GM12874 (cell line): Measurements from ENCODE around the gene PCSK9.

Experiments
- CTCF ChIP-seq: IDR thresholded peaks from 2 replicates; pipeline ENCODE4 v1.5.1; 2011; ENCODE audit warnings: low read depth, mild to moderate bottlenecking, control low read depth, low read length, moderate library complexity; ENCODE audit not compliant: insufficient read depth

The PCSK9 gene

GRCh38 chr1:55081188-55081904 is 42.0 kb downstream of the PCSK9 start:
- no peak for TF ChIP-seq CTCF

DNA sequence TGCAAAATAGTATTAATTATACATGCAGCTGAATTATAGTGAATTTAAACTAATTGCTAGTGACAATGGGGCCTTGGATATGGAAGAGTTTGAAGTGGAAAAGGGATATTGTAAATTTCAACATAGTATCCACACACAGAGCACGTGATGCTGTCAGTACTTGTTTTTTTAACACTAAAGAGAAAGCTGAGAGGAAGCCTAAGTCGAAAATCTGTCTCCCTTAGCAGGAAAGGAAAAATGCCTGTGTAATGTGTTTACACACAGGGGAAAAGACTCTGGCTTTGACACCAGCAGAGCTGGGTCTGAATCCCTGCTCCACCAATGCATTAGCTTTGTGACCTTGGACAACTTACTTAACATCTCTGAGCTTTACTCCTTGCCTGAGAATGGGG is 42.6 kb downstream of the PCSK9 start:
- TF ChIP-seq CTCF, result no peak

DNA sequence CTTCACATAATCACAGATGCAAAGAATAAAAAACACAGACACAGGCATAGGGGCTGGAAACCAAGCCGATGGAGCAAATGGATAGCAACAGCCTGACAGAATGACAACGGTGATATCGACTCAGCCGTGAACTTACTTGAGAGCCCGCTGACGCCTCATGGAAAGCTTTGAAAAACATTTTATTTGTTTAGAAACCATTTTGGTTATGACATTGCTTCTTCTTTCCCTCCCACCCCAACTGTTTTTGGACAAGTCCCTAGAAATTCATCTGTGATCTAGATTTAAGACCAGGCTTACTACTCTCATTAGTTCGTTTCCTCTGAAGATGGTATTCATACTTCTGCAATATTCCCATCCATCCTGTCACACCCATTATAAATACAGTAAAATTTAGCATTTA is 44.9 kb downstream of the PCSK9 start:
- TF ChIP-seq CTCF, result no peak

GRCh38 chr1:55087439-55087838 is 48.1 kb downstream of the PCSK9 start:
- no peak for TF ChIP-seq CTCF

GRCh38 chr1:55088413-55088812 is 49.1 kb downstream of the PCSK9 start:
- TF ChIP-seq CTCF, result no peak

GRCh38 chr1:55089683-55090082 is 50.3 kb downstream of the PCSK9 start:
- TF ChIP-seq CTCF, result no peak

- TF ChIP-seq CTCF, result no peak
Observed at GRCh38 chr1:55092475-55092874, 53.1 kb downstream of the PCSK9 start.
